Measurements from ENCODE around the gene SHKBP1. TPM values are rescaled to one million over a fixed set of nuclear protein-coding genes. Genes with fewer than 3 reads are reported as not detected.
A peak's percentile ranks its signal among the peaks of the same experiment; 100 is the strongest.

Gene SHKBP1
- total and polyA plus RNA-seq, 9 of the 15 experiments (the other 6 are each of a cell fraction or from before 2014, with no cell fraction given): 1.2 to 58.1 (median 22.3) TPM

GRCh38 chr19:40576151-40576584 lies 505 bp upstream of the SHKBP1 start:
- peak overlapping the region; percentile 59; the same call in 2 of the 3 replicates for H3K27ac ChIP-seq (ENCODE audit: extremely low read depth, low read depth, low read length)
- peak; percentile 7 for ATAC-seq
- BruUV-seq (replicated peaks): no TSS peak
- H4K20me1 ChIP-seq (replicated peaks; ENCODE audit: control insufficient read depth, insufficient read depth, low read length): no peaks in the 10 kb centered on the region
- no peaks in the 10 kb centered on the region for H3K27me3 ChIP-seq (ENCODE audit: control insufficient read depth in 2 of 2, insufficient read depth in 2 of 2, low read length in 2 of 2)
- H3K9me1 ChIP-seq (ENCODE audit: control insufficient read depth, insufficient read depth, low read length): no peaks in the 10 kb centered on the region
- H3K4me1 ChIP-seq (replicated peaks in 1 of 2; ENCODE audit: control insufficient read depth in 2 of 2, insufficient read depth in 2 of 2, low read length in 2 of 2): peaks cover 17 to 40% of the 10 kb centered on the region in 2 experiments
- intact Hi-C loops (cut with micrococcal nuclease) (no loop called here), in situ Hi-C loops (cut with MboI) (no loop called here)
- H3K4me2 ChIP-seq (ENCODE audit: insufficient read depth, low read length): peak overlapping the region; percentile 51
- ChIA-PET POLR2A (interaction anchor here (0.5 kb wide), 1 partner anchor 67 kb away, joined by 3 read pairs; no protein-coding TSS in a partner anchor), CTCF (ENCODE audit: low intra/inter-chr PET ratio) (no interaction called here)
- TF ChIP-seq SAFB (IDR thresholded peaks at IDR 0.05; ENCODE audit: borderline replicate concordance, low read depth, low read length): no peak
- TF ChIP-seq CBFB (CRISPR knock-in tag; IDR thresholded peaks at IDR 0.05): no peak
- TF ChIP-seq DPF2 (IDR thresholded peaks at IDR 0.05): no peak
- peak; percentile 94 for TF ChIP-seq ZBTB33 (CRISPR knock-in tag; IDR thresholded peaks at IDR 0.05)
- peak; percentile 44 for TF ChIP-seq ZNF263 (CRISPR knock-in tag; IDR thresholded peaks at IDR 0.05; ENCODE audit: borderline replicate concordance)
- no peak for TF ChIP-seq RNF219 (CRISPR knock-in tag; IDR thresholded peaks at IDR 0.05)
- no peak for TF ChIP-seq PRMT5 (CRISPR knock-in tag; IDR thresholded peaks at IDR 0.05)
- no peak for TF ChIP-seq ZNF668 (CRISPR knock-in tag; IDR thresholded peaks at IDR 0.05)
- TF ChIP-seq, protein P1, sequence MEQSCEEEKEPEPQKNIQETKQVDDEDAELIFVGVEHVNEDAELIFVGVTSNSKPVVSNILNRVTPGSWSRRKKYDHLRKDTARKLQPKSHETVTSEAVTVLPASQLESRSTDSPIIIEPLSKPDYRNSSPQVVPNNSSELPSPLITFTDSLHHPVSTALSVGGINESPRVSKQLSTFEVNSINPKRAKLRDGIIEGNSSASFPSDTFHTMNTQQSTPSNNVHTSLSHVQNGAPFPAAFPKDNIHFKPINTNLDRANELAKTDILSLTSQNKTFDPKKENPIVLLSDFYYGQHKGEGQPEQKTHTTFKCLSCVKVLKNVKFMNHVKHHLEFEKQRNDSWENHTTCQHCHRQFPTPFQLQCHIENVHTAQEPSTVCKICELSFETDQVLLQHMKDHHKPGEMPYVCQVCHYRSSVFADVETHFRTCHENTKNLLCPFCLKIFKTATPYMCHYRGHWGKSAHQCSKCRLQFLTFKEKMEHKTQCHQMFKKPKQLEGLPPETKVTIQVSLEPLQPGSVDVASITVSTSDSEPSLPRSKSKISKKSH (CRISPR knock-in tag; IDR thresholded peaks at IDR 0.05): no peak
- TF ChIP-seq RFX5 (IDR thresholded peaks at IDR 0.05; ENCODE audit: low read depth, low read length): no peak
- peak; percentile 85 for TF ChIP-seq ZBTB7A (IDR thresholded peaks at IDR 0.05; ENCODE audit: borderline replicate concordance, control insufficient read depth, low read depth, low read length)
- TF ChIP-seq SPI1 (IDR thresholded peaks at IDR 0.05; ENCODE audit: borderline replicate concordance, low read depth, low read length): no peak
- TF ChIP-seq CC2D1A (IDR thresholded peaks at IDR 0.05): no peak
- no peak for TF ChIP-seq PTBP1 (IDR thresholded peaks at IDR 0.05; ENCODE audit: low read depth, low read length)
- no peak for TF ChIP-seq NBN (IDR thresholded peaks at IDR 0.05; ENCODE audit: low read depth)
- FAIRE-seq: no peak
- no peaks in the 10 kb centered on the region for H3K9me3 ChIP-seq (replicated peaks; ENCODE audit: control insufficient read depth, insufficient read depth, low read depth, low read length)
- H3K36me3 ChIP-seq (ENCODE audit: control insufficient read depth, insufficient read depth, low read length): peaks cover 11% of the 10 kb centered on the region; the same call in 1 of the 3 replicates
- H2AFZ ChIP-seq (ENCODE audit: low read depth, low read length): peak overlapping the region; percentile 95
- H3K79me2 ChIP-seq (ENCODE audit: control insufficient read depth, insufficient read depth, low read length): peaks cover 7% of the 10 kb centered on the region; the same call in 2 of the 3 replicates
- peak overlapping the region; percentile 80 for H3K4me3 ChIP-seq
- WGBS (ENCODE audit: insufficient coverage, low coverage, missing lambda C conversion rate): 42% methylated on average over 13 of the region's 22 CpGs
- H3K9ac ChIP-seq (ENCODE audit: insufficient read depth in 1 of 2, low read depth in 2 of 2, low read length in 2 of 2): peak overlapping the region; percentile 60 to 91; a peak in 3 of 4 replicates
- peak in 1 of 4 experiments; percentile 43 for DNase-seq (ENCODE audit: extremely low read depth in 1 of 4, low spot score in 3 of 4)

Measured in K562 (cell line).